ENCODE measurements around the gene NUDT3.

Gene NUDT3

DNA sequence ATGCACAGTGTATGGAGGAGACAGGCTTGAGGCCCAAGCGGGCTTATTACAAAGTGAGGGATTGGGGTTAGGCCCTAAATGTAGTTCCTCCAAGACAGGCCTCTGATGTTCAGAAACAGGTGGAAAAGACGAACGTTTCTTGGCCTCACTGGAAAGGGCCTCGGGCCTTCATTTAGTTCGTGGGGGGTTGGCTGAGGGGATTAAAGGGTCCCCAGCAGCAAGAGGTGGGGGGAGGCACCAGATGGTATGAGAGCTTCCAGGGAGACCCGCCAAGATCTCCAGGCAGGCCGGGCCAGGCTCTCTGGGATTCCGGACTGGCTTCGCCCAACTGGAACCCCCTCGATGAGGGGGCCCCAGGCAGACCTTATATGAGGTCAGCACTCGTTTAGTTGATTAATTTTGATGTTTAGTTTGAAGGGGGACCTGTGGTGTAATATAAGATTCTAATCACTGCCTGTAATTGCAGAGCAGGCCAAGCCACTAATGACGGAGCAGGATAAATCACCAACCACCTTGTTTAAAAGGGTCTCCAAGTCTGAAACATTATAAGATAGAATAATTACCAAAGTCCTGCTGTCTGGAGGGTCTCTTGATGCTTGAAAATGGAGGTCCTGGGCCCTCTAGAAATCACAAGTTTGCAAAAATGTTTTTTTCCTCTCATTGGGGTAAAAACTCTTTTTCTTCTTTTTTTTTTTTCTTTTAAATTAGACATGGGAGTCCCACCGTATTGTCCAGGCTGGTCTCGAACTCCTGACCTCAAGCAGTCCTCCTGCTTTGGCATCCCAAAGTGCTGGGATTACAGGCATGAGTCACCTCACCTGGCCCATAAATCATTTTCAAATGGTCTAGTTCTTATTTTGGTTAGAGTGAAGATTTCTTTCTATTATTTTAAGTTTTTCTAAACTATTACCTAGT, 153.6 kb downstream of the NUDT3 start:
- Histone ChIP-seq H3K9me3 (no peaks in the 10 kb centered on the region), H3K4me1 (peaks cover 5% of the 10 kb centered on the region), H3K36me3 (peaks cover 37% of the 10 kb centered on the region), H3K27me3 (no peaks in the 10 kb centered on the region), H3K4me3 (ENCODE audit: low read depth, low read length) (peak overlapping the region; percentile 87)
- no peak for TF ChIP-seq CTCF (IDR thresholded peaks at IDR 0.05; ENCODE audit: low read depth, low read length)
- no peak for DNase-seq

DNA sequence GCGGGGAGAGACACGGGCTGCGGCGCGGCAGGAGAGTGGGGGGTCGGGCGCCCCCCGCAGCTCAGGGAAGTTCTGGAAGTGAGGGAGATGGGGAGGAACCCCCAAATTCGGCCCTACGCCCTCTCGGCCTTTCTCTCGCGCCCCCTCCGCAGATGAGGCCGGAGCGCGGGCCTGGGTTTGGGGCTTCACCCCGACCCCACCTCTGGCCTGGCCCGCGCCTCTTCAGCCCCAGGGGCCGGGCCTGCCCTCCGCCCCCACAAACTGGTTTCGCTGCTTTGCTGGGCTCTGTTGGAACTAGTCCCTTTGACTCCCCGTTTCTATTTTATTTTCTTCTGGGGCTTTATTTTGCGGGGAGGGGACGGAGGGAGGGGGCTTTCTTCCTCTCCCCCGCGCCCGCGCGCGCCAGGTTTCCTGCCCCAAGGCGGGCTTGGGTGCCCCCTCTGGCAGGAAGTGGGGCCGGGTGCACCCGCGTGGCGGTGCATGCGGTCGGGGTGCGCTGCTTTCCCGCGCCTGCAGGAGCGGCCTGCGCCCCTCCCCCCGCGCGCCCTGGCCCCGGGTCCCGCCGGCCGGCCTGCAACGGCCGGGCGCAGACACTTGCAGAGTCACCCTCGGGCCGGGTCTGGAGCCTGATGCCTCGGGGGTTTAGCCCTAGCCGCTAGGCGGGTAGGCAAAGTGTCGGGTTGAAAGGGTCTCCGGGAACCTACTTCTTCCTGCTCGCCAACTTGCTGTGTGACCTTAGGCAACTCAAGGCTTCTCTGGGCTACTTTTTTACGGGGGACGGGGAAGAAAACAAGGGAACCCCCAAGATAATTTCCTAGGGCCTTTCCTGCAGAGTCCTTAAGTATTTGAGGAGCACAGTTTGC, 154.5 kb downstream of the NUDT3 start:
- H3K27me3 ChIP-seq = no peaks in the 10 kb centered on the region

DNA sequence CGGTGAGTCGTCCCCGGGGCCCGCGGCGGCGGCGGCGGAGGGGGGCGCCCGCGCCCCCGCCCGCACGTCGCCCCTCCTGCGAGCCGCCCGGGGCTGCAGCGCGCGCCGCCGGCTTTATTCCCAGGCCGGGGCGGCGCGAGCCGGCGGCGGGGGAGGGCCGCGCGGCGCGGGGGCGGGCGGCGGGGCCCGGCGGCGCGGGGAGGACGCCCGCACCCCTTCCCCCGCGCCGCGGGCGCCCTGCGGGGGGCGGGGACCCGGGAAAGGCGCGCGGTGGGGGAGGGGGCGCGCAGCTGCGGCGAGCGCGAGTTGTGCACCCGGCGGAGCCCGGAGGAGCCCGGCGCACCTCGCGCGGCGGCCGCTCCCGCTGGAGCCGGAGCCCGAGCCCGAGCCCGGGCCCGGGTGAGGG, 155.2 kb downstream of the NUDT3 start:
- peak; percentile 60 for DNase-seq
- peak overlapping the region; percentile 87 for H3K4me3 ChIP-seq (ENCODE audit: low read depth, low read length)
- H3K4me1 ChIP-seq = no peaks in the 10 kb centered on the region
- no peak for TF ChIP-seq CTCF (IDR thresholded peaks at IDR 0.05; ENCODE audit: low read depth, low read length)
- H3K36me3 ChIP-seq = peaks cover 22% of the 10 kb centered on the region
- H3K9me3 ChIP-seq = no peaks in the 10 kb centered on the region
- H3K27me3 ChIP-seq = no peaks in the 10 kb centered on the region

More for the DNA sequence above, 154.5 kb downstream of the NUDT3 start:
- Histone ChIP-seq H3K9me3 (no peaks in the 10 kb centered on the region), H3K4me1 (no peaks in the 10 kb centered on the region), H3K36me3 (peaks cover 28% of the 10 kb centered on the region), H3K4me3 (ENCODE audit: low read depth, low read length) (peak overlapping the region; percentile 87)
- TF ChIP-seq CTCF (IDR thresholded peaks at IDR 0.05; ENCODE audit: low read depth, low read length) = peak; percentile 22
- peak; percentile 87 for DNase-seq

DNA sequence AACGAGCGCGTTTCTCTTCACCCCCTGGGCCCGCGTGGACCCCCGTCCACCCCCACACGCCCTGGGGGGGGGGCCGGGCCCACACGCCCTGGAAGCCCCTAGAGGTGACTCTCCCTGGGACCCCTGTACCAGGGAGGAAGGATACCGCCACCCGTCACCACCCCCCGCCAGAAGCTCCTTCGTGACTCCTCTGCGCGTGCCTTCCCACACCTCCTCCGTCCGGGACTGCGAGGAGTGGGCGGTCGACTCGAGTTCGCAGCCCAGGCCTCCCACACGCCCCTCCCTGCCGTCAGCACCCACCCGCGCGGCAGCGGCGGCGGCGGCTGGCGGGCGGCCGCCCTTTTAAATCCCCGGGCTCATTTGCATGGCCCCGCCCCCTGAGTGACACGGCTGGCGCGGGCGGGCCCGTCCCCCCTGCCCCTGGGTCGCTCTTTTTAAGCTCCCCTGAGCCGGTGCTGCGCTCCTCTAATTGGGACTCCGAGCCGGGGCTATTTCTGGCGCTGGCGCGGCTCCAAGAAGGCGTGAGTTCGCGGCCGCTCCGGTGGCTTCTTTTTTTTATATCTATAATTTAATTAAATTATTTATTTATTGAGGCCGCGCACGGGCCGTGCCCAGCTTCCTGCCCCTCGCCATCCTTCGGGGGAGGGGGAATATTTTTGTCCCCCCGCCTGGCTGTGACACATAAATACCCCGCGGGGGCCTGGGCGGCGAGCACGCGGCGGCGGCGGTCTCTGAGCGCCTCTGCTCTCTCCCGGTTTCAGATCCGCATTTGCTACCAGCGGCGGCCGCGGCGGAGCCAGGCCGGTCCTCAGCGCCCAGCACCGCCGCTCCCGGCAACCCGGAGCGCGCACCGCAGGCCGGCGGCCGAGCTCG, 155.8 kb downstream of the NUDT3 start, which contains the start of gene HMGA1:
Gene HMGA1 (plus strand): TSS at position 431 of the 873 bp plus-strand sequence. CDS start 3,908 bp downstream, outside the sequence.
- peak; percentile 97 for DNase-seq
- Histone ChIP-seq H3K4me1 (no peaks in the 10 kb centered on the region), H3K9me3 (no peaks in the 10 kb centered on the region), H3K4me3 (ENCODE audit: low read depth, low read length) (peak within 1 kb of the TSS; percentile 87), H3K27me3 (no peaks in the 10 kb centered on the region), H3K36me3 (peaks cover 16% of the 10 kb centered on the region)
- no peak for TF ChIP-seq CTCF (IDR thresholded peaks at IDR 0.05; ENCODE audit: low read depth, low read length)

DNA sequence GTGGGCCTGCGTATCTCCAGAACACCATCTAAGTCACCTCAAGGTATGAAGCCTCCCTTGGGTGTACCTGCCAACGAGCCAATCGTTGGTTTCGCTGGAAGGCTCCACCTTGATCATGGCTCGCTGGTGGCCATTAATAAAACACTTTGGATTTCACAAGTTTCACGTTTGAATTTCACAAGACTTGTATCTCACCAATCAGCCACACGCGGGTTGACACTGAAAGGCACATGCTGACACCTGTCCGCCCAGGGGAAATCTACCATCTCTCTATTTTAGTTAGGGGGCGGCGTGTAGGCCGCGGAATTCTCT, 156.4 kb downstream of the NUDT3 start:
- H3K36me3 ChIP-seq = peaks cover 10% of the 10 kb centered on the region
- no peaks in the 10 kb centered on the region for H3K9me3 ChIP-seq
- H3K4me3 ChIP-seq (ENCODE audit: low read depth, low read length) = no peak overlapping the region
- H3K4me1 ChIP-seq = no peaks in the 10 kb centered on the region
- DNase-seq = no peak
- no peaks in the 10 kb centered on the region for H3K27me3 ChIP-seq
- no peak for TF ChIP-seq CTCF (IDR thresholded peaks at IDR 0.05; ENCODE audit: low read depth, low read length)

Measured in BE2C (cell line).